ENCODE data around the gene SETBP1. TPM values are rescaled to one million over a fixed set of nuclear protein-coding genes. Genes with fewer than 3 reads are reported as not detected.

SETBP1 gene
- total and polyA plus RNA-seq, 2 of the 4 experiments (the other 2 are of a cell fraction): 0.19 to 0.36 TPM

DNA sequence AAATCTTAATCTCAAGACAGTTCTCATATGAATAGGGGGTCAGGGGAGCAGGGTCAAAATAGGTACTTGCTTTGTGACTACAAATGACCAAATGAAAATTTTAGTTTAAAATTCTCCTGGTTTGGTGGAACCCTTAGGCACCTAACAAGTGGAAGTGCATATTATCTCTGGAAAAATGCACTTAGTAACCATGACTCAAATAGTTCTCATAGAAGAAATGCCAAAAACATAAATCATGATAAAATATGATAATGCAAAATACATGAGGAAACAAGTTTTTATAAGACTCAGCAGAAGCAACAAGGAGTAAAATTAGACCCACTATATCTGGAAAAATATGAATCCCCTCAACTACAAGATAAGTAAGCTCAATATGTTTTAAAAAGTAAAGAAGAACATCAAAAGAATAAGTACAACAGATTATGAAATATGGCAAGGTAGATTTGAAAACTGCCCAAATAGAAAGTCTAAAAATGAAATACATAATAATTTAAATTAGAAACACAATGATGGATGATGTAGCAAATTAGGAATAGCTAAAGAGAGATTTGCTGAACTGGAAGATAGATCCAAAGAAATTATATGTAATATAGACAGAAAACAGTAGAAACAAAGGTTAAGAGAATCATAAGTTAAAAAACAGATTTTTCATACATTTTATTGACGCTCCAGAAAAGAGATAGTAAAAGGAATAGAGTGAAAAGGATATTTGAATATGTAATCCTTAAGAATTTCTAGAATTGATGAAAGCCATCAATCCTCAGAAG lies 308.3 kb downstream of the SETBP1 start:
- Histone ChIP-seq H3K27me3 (ENCODE audit: control insufficient read depth, insufficient read depth, low read length) (no peaks in the 10 kb centered on the region), H3K79me1 (ENCODE audit: low read depth in 1 of 2, low read length in 2 of 2) (no peaks in the 10 kb centered on the region), H2BK5ac (ENCODE audit: low read depth, low read length, poor library complexity, severe bottlenecking) (no peak overlapping the region), H3K18ac (ENCODE audit: low read depth, low read length) (no peak overlapping the region), H2AFZ (replicated peaks; ENCODE audit: low read length, poor library complexity) (no peak overlapping the region), H4K8ac (ENCODE audit: low read depth in 2 of 2, low read length in 2 of 2) (no peak overlapping the region), H3K9me1 (ENCODE audit: insufficient read depth, low read length) (no peaks in the 10 kb centered on the region), H2BK20ac (ENCODE audit: low read depth, low read length) (no peak overlapping the region), H3K9ac (ENCODE audit: low read depth, low read length) (no peak overlapping the region), H4K20me1 (ENCODE audit: insufficient read depth, low read length) (no peaks in the 10 kb centered on the region), H3K23ac (ENCODE audit: low read depth, low read length) (no peak overlapping the region), H3K4me2 (ENCODE audit: low read depth, low read length) (no peak overlapping the region), H2AK9ac (replicated peaks; ENCODE audit: low read depth, low read length, poor library complexity) (no peak overlapping the region), H3K4ac (ENCODE audit: low read depth, low read length) (no peak overlapping the region), H2BK15ac (ENCODE audit: low read depth, low read length) (no peak overlapping the region), H2AK5ac (ENCODE audit: low read depth, low read length) (no peak overlapping the region), H3K9me3 (ENCODE audit: control insufficient read depth, insufficient read depth, low read length) (no peaks in the 10 kb centered on the region), H3K27ac (ENCODE audit: insufficient read depth, low read length) (no peak overlapping the region), H3K14ac (replicated peaks; ENCODE audit: low read depth, low read length) (no peak overlapping the region), H3K56ac (ENCODE audit: extremely low read depth, insufficient read depth, low read length) (no peak overlapping the region), H4K5ac (ENCODE audit: low read depth, low read length) (no peak overlapping the region), H3K4me3 (ENCODE audit: insufficient read depth, low read depth, low read length) (no peak overlapping the region), H4K91ac (ENCODE audit: insufficient read depth, low read depth, low read length) (no peak overlapping the region), H3K4me1 (ENCODE audit: control insufficient read depth, insufficient read depth, low read length) (no peaks in the 10 kb centered on the region), H3K36me3 (ENCODE audit: control insufficient read depth, insufficient read depth, low read length) (no peaks in the 10 kb centered on the region), H2BK120ac (ENCODE audit: low read depth, low read length) (no peak overlapping the region)
- no CpG with 5 or more reads among the region's 1 CpG for WGBS, 2 experiments (ENCODE audit: extremely low coverage in 2 of 2, insufficient read length in 1 of 2)
- ATAC-seq (ENCODE audit: low read depth) (no peak), DNase-seq (no peak)
- ChIA-PET CTCF (interaction anchor here (0.6 kb wide), 1 partner anchor 391 kb away, joined by 4 read pairs; no protein-coding TSS in a partner anchor), POLR2A (ENCODE audit: unreplicated experiment) (no interaction called here)
- no TSS peak for BruUV-seq (replicated peaks)
- no peak for TF ChIP-seq MAZ (IDR thresholded peaks at IDR 0.05; ENCODE audit: borderline replicate concordance, low read depth, low read length)
- TF ChIP-seq, protein P1, sequence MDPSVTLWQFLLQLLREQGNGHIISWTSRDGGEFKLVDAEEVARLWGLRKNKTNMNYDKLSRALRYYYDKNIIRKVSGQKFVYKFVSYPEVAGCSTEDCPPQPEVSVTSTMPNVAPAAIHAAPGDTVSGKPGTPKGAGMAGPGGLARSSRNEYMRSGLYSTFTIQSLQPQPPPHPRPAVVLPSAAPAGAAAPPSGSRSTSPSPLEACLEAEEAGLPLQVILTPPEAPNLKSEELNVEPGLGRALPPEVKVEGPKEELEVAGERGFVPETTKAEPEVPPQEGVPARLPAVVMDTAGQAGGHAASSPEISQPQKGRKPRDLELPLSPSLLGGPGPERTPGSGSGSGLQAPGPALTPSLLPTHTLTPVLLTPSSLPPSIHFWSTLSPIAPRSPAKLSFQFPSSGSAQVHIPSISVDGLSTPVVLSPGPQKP (IDR thresholded peaks at IDR 0.05; ENCODE audit: borderline replicate concordance, low read depth, low read length): no peak
- no peak for TF ChIP-seq SMC3 (IDR thresholded peaks at IDR 0.05; ENCODE audit: low read depth, low read length)
- TF ChIP-seq MXI1 (IDR thresholded peaks at IDR 0.05; ENCODE audit: borderline replicate concordance, low read depth, low read length): no peak
- TF ChIP-seq BHLHE40 (IDR thresholded peaks at IDR 0.05; ENCODE audit: low read depth, low read length): no peak
- TF ChIP-seq CHD1 (IDR thresholded peaks at IDR 0.05; ENCODE audit: low read depth, low read length): no peak
- TF ChIP-seq MAFK (IDR thresholded peaks at IDR 0.05; ENCODE audit: low read depth, low read length): no peak
- no peak for TF ChIP-seq CEBPB (IDR thresholded peaks at IDR 0.05; ENCODE audit: low read depth, low read length)
- no peak for TF ChIP-seq NFE2L2 (IDR thresholded peaks at IDR 0.05; ENCODE audit: low read depth, low read length)
- TF ChIP-seq POLR2A (IDR thresholded peaks at IDR 0.05; ENCODE audit: low read depth, low read length): no peak
- TF ChIP-seq, protein P2, sequence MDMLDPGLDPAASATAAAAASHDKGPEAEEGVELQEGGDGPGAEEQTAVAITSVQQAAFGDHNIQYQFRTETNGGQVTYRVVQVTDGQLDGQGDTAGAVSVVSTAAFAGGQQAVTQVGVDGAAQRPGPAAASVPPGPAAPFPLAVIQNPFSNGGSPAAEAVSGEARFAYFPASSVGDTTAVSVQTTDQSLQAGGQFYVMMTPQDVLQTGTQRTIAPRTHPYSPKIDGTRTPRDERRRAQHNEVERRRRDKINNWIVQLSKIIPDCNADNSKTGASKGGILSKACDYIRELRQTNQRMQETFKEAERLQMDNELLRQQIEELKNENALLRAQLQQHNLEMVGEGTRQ (IDR thresholded peaks at IDR 0.05; ENCODE audit: low read depth, low read length): no peak
- TF ChIP-seq, protein P3, sequence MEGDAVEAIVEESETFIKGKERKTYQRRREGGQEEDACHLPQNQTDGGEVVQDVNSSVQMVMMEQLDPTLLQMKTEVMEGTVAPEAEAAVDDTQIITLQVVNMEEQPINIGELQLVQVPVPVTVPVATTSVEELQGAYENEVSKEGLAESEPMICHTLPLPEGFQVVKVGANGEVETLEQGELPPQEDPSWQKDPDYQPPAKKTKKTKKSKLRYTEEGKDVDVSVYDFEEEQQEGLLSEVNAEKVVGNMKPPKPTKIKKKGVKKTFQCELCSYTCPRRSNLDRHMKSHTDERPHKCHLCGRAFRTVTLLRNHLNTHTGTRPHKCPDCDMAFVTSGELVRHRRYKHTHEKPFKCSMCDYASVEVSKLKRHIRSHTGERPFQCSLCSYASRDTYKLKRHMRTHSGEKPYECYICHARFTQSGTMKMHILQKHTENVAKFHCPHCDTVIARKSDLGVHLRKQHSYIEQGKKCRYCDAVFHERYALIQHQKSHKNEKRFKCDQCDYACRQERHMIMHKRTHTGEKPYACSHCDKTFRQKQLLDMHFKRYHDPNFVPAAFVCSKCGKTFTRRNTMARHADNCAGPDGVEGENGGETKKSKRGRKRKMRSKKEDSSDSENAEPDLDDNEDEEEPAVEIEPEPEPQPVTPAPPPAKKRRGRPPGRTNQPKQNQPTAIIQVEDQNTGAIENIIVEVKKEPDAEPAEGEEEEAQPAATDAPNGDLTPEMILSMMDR (conservative IDR thresholded peaks at IDR 0.05; ENCODE audit: low read depth, low read length): no peak
- no peak for TF ChIP-seq RFX5 (IDR thresholded peaks at IDR 0.05; ENCODE audit: low read depth, low read length)
- TF ChIP-seq RCOR1 (IDR thresholded peaks at IDR 0.05; ENCODE audit: insufficient replicate concordance, low read length): no peak
- TF ChIP-seq FOS (IDR thresholded peaks at IDR 0.05; ENCODE audit: low read depth, low read length): no peak
- TF ChIP-seq RAD21 (IDR thresholded peaks at IDR 0.05; ENCODE audit: low read length): no peak
- dilution Hi-C loops (cut with HindIII; ENCODE audit: low sequenced_read_pairs, unreplicated experiment) (no loop called here), in situ Hi-C loops (cut with MboI; ENCODE audit: low sequenced_read_pairs) (no loop called here), intact Hi-C loops (cut with micrococcal nuclease) (no loop called here)

Measured in IMR-90 (cell line).